ENCODE measurements around the gene CCT6B. TPM values are rescaled to one million over a fixed set of nuclear protein-coding genes. Genes with fewer than 3 reads are reported as not detected.
A peak's percentile ranks its signal among the peaks of the same experiment; 100 is the strongest.
"Not testable (repeated sequence)": the region's sequence is repeated elsewhere in the genome, so short reads cannot be mapped to it uniquely, and the experiment has no call there.

The CCT6B gene
- 0.96 and 1.0 TPM in 2 replicates for total RNA-seq

- intact Hi-C loops (cut with micrococcal nuclease) = loop anchor here (1.0 to 2.0 kb wide), 4 partner anchors 19 to 281 kb away; partner anchors contain the start of genes LIG3, RAD51D and SLFN5
- H3K27ac Mint-ChIP-seq = peak within 1 kb of the TSS; percentile 100
- H3K36me3 Mint-ChIP-seq (ENCODE audit: low read depth) = peaks cover 32% of the 10 kb centered on the region
- H3K27me3 Mint-ChIP-seq (ENCODE audit: insufficient read depth) = no peaks in the 10 kb centered on the region
- peaks cover 23% of the 10 kb centered on the region for H3K4me1 Mint-ChIP-seq (ENCODE audit: low read depth)
- H3K9me3 Mint-ChIP-seq = peaks cover 7% of the 10 kb centered on the region
- peak; percentile 88 for DNase-seq (ENCODE audit: low spot score)
- H3K4me3 Mint-ChIP-seq = peak within 1 kb of the TSS; percentile 100
Observed at GRCh38 chr17:34961093-34961911, at the start of gene CCT6B, which contains the start of gene ZNF830. Gene CCT6B (minus strand): TSS chr17:34961460. CDS start chr17:34961393, 67 bp downstream. Gene ZNF830 (plus strand): TSS chr17:34961540. CDS start chr17:34961567, 27 bp downstream.

GRCh38 chr17:35010093-35010492 lies 48.8 kb upstream of the CCT6B start:
- DNase-seq (ENCODE audit: low spot score) = no peak

GRCh38 chr17:35006961-35007360 lies 45.7 kb upstream of the CCT6B start:
- Mint-ChIP-seq H3K27ac (no peak overlapping the region), H3K9me3 (no peaks in the 10 kb centered on the region), H3K4me3 (no peak overlapping the region), H3K36me3 (ENCODE audit: low read depth) (peaks cover 60% of the 10 kb centered on the region), H3K4me1 (ENCODE audit: low read depth) (no peaks in the 10 kb centered on the region), H3K27me3 (ENCODE audit: insufficient read depth) (no peaks in the 10 kb centered on the region)
- no peak for DNase-seq (ENCODE audit: low spot score)
- intact Hi-C loops (cut with micrococcal nuclease) = no loop called here

More at GRCh38 chr17:35010093-35010492, 48.8 kb upstream of the CCT6B start:
- Mint-ChIP-seq H3K9me3 (no peaks in the 10 kb centered on the region), H3K27ac (no peak overlapping the region), H3K36me3 (ENCODE audit: low read depth) (peaks cover 42% of the 10 kb centered on the region), H3K4me1 (ENCODE audit: low read depth) (no peaks in the 10 kb centered on the region), H3K4me3 (no peak overlapping the region), H3K27me3 (ENCODE audit: insufficient read depth) (no peaks in the 10 kb centered on the region)
- intact Hi-C loops (cut with micrococcal nuclease) = no loop called here

- peaks cover 59% of the 10 kb centered on the region for H3K36me3 Mint-ChIP-seq (ENCODE audit: low read depth)
Observed at GRCh38 chr17:35006345-35006744, 45.1 kb upstream of the CCT6B start.

GRCh38 chr17:35003778-35004177 lies 42.5 kb upstream of the CCT6B start:
- intact Hi-C loops (cut with micrococcal nuclease) = no loop called here
- no peak overlapping the region for H3K27ac Mint-ChIP-seq
- peaks cover 7% of the 10 kb centered on the region for H3K4me1 Mint-ChIP-seq (ENCODE audit: low read depth)
- H3K4me3 Mint-ChIP-seq = no peak overlapping the region
- peaks cover 49% of the 10 kb centered on the region for H3K36me3 Mint-ChIP-seq (ENCODE audit: low read depth)
- DNase-seq (ENCODE audit: low spot score) = no peak
- no peaks in the 10 kb centered on the region for H3K9me3 Mint-ChIP-seq
- no peaks in the 10 kb centered on the region for H3K27me3 Mint-ChIP-seq (ENCODE audit: insufficient read depth)

More at GRCh38 chr17:35006345-35006744, 45.1 kb upstream of the CCT6B start:
- Mint-ChIP-seq H3K4me3 (no peak overlapping the region), H3K4me1 (ENCODE audit: low read depth) (no peaks in the 10 kb centered on the region), H3K27ac (no peak overlapping the region), H3K9me3 (no peaks in the 10 kb centered on the region), H3K27me3 (ENCODE audit: insufficient read depth) (no peaks in the 10 kb centered on the region)
- intact Hi-C loops (cut with micrococcal nuclease) = no loop called here
- DNase-seq (ENCODE audit: low spot score) = no peak

- H3K36me3 Mint-ChIP-seq (ENCODE audit: low read depth) = peaks cover 53% of the 10 kb centered on the region
- no peaks in the 10 kb centered on the region for H3K9me3 Mint-ChIP-seq
- H3K27ac Mint-ChIP-seq = peak overlapping the region; percentile 11
- H3K27me3 Mint-ChIP-seq (ENCODE audit: insufficient read depth) = no peaks in the 10 kb centered on the region
- H3K4me3 Mint-ChIP-seq = no peak overlapping the region
- no peak for DNase-seq (ENCODE audit: low spot score)
- intact Hi-C loops (cut with micrococcal nuclease) = no loop called here
- H3K4me1 Mint-ChIP-seq (ENCODE audit: low read depth) = peaks cover 13% of the 10 kb centered on the region
Observed at GRCh38 chr17:35002876-35003551, 41.8 kb upstream of the CCT6B start.

- Mint-ChIP-seq H3K4me1 (ENCODE audit: low read depth) (peaks cover 19% of the 10 kb centered on the region), H3K9me3 (no peaks in the 10 kb centered on the region), H3K4me3 (no peak overlapping the region), H3K36me3 (ENCODE audit: low read depth) (peaks cover 46% of the 10 kb centered on the region), H3K27ac (no peak overlapping the region), H3K27me3 (ENCODE audit: insufficient read depth) (no peaks in the 10 kb centered on the region)
- intact Hi-C loops (cut with micrococcal nuclease) = no loop called here
- DNase-seq (ENCODE audit: low spot score) = no peak
Observed at GRCh38 chr17:35001549-35001948, 40.3 kb upstream of the CCT6B start.

GRCh38 chr17:35000965-35001364 lies 39.7 kb upstream of the CCT6B start:
- Mint-ChIP-seq H3K4me1 (ENCODE audit: low read depth) (peaks cover 19% of the 10 kb centered on the region), H3K36me3 (ENCODE audit: low read depth) (peaks cover 46% of the 10 kb centered on the region)
- H3K27ac Mint-ChIP-seq; intact Hi-C loops (cut with micrococcal nuclease); DNase-seq (ENCODE audit: low spot score); H3K4me3 Mint-ChIP-seq; H3K27me3 Mint-ChIP-seq (ENCODE audit: insufficient read depth); H3K9me3 Mint-ChIP-seq: not testable (repeated sequence)

GRCh38 chr17:34999456-34999855 lies 38.2 kb upstream of the CCT6B start:
- Mint-ChIP-seq H3K4me1 (ENCODE audit: low read depth) (peaks cover 19% of the 10 kb centered on the region), H3K27ac (peak overlapping the region; percentile 34)

GRCh38 chr17:34998205-34998604 lies 36.9 kb upstream of the CCT6B start:
- no peaks in the 10 kb centered on the region for H3K27me3 Mint-ChIP-seq (ENCODE audit: insufficient read depth)
- peaks cover 41% of the 10 kb centered on the region for H3K36me3 Mint-ChIP-seq (ENCODE audit: low read depth)
- H3K4me3 Mint-ChIP-seq = no peak overlapping the region
- DNase-seq (ENCODE audit: low spot score) = peak; percentile 77
- H3K9me3 Mint-ChIP-seq = no peaks in the 10 kb centered on the region
- peak overlapping the region; percentile 11 for H3K27ac Mint-ChIP-seq
- intact Hi-C loops (cut with micrococcal nuclease) = loop anchor here (1.0 to 5.0 kb wide), 6 partner anchors 17 to 749 kb away; partner anchors contain the start of gene RAD51D
- H3K4me1 Mint-ChIP-seq (ENCODE audit: low read depth) = peaks cover 21% of the 10 kb centered on the region

More at GRCh38 chr17:34999456-34999855, 38.2 kb upstream of the CCT6B start:
- Mint-ChIP-seq H3K27me3 (ENCODE audit: insufficient read depth) (no peaks in the 10 kb centered on the region), H3K9me3 (no peaks in the 10 kb centered on the region), H3K4me3 (no peak overlapping the region), H3K36me3 (ENCODE audit: low read depth) (peaks cover 45% of the 10 kb centered on the region)
- intact Hi-C loops (cut with micrococcal nuclease) = loop anchor here (5.0 kb wide), 1 partner anchor 457 kb away; no protein-coding TSS in a partner anchor
- no peak for DNase-seq (ENCODE audit: low spot score)

GRCh38 chr17:34997355-34997862 lies 36.1 kb upstream of the CCT6B start:
- Mint-ChIP-seq H3K27ac (no peak overlapping the region), H3K36me3 (ENCODE audit: low read depth) (peaks cover 42% of the 10 kb centered on the region), H3K9me3 (no peaks in the 10 kb centered on the region), H3K4me1 (ENCODE audit: low read depth) (peaks cover 25% of the 10 kb centered on the region), H3K27me3 (ENCODE audit: insufficient read depth) (no peaks in the 10 kb centered on the region), H3K4me3 (no peak overlapping the region)
- intact Hi-C loops (cut with micrococcal nuclease) = loop anchor here (5.0 kb wide), 1 partner anchor 455 kb away; no protein-coding TSS in a partner anchor
- DNase-seq (ENCODE audit: low spot score) = no peak

- no peaks in the 10 kb centered on the region for H3K9me3 Mint-ChIP-seq
- peaks cover 41% of the 10 kb centered on the region for H3K36me3 Mint-ChIP-seq (ENCODE audit: low read depth)
- DNase-seq (ENCODE audit: low spot score) = no peak
- no peak overlapping the region for H3K27ac Mint-ChIP-seq
- no peak overlapping the region for H3K4me3 Mint-ChIP-seq
- intact Hi-C loops (cut with micrococcal nuclease) = loop anchor here (5.0 kb wide), 1 partner anchor 454 kb away; no protein-coding TSS in a partner anchor
- peaks cover 25% of the 10 kb centered on the region for H3K4me1 Mint-ChIP-seq (ENCODE audit: low read depth)
- no peaks in the 10 kb centered on the region for H3K27me3 Mint-ChIP-seq (ENCODE audit: insufficient read depth)
Observed at GRCh38 chr17:34996422-34997285, 35.4 kb upstream of the CCT6B start.
